Mesenchymal stem cell (in vitro differentiated cells and primary cell): ENCODE data around the gene PHF13.

Experiments
- DNase-seq: peaks from one replicate; pipeline ENCODE4 v3.0.0-alpha.2; 2013
- H2AFZ ChIP-seq: one replicate; pipeline ENCODE4 v1.6.1; 2013; ENCODE audit warnings: low read depth, mild to moderate bottlenecking, control low read depth, inconsistent platforms, low read length, moderate library complexity
- H2AK5ac ChIP-seq: 2 replicates; pipeline ENCODE4 v1.6.1; 2013; ENCODE audit warnings: low read length, moderate library complexity, mild to moderate bottlenecking, inconsistent platforms; ENCODE audit not compliant: severe bottlenecking
- H2BK120ac ChIP-seq: one replicate; pipeline ENCODE4 v1.6.1; 2013; ENCODE audit warnings: low read depth, mild to moderate bottlenecking, inconsistent platforms, low read length, moderate library complexity
- H2BK12ac ChIP-seq, 2 experiments: one replicate each; pipeline ENCODE4 v1.6.1; 2013; ENCODE audit warnings: inconsistent platforms in 2 of 2, low read length in 2 of 2, mild to moderate bottlenecking in 2 of 2, moderate library complexity in 2 of 2, control low read depth in 1 of 2
- H2BK15ac ChIP-seq: one replicate; pipeline ENCODE4 v1.6.1; 2013; ENCODE audit warnings: mild to moderate bottlenecking, low read depth, inconsistent platforms; ENCODE audit not compliant: poor library complexity, severe bottlenecking
- H2BK5ac ChIP-seq: 2 replicates; pipeline ENCODE4 v1.6.1; 2013; ENCODE audit warnings: low read depth, mild to moderate bottlenecking, low read length, control low read depth, inconsistent platforms; ENCODE audit not compliant: poor library complexity, severe bottlenecking
- H3K14ac ChIP-seq, 2 experiments: one replicate each; pipeline ENCODE4 v1.6.1; 2013; ENCODE audit warnings: inconsistent platforms in 2 of 2, low read length in 2 of 2, control low read depth in 1 of 2, mild to moderate bottlenecking in 1 of 2, moderate library complexity in 1 of 2
- H3K18ac ChIP-seq, 2 experiments: one replicate each; pipeline ENCODE4 v1.6.1; 2013; ENCODE audit warnings: inconsistent platforms in 2 of 2, low read length in 2 of 2, control low read depth in 1 of 2, low read depth in 1 of 2, mild to moderate bottlenecking in 1 of 2
- H3K23ac ChIP-seq, 2 experiments: one replicate each; pipeline ENCODE4 v1.6.1; 2013; ENCODE audit warnings: inconsistent platforms in 2 of 2, low read length in 2 of 2, mild to moderate bottlenecking in 2 of 2, moderate library complexity in 2 of 2, control low read depth in 1 of 2
- H3K27ac ChIP-seq: 2 replicates; pipeline ENCODE4 v1.5.1; 2013; ENCODE audit warnings: mild to moderate bottlenecking, moderate library complexity, low read length, control low read depth, inconsistent platforms; ENCODE audit not compliant: poor library complexity, severe bottlenecking
- H3K27me3 ChIP-seq, 2 experiments: 2 replicates each; pipeline versions ENCODE4 v1.6.1 to v1.7.0; 2013; ENCODE audit warnings: low read length in 2 of 2, mild to moderate bottlenecking in 2 of 2, moderate library complexity in 2 of 2, control low read depth in 1 of 2, inconsistent platforms in 1 of 2; ENCODE audit not compliant: control insufficient read depth in 1 of 2, insufficient read depth in 1 of 2
- H3K36me3 ChIP-seq, 2 experiments: 2 replicates each; pipeline versions ENCODE4 v1.6.1 to v1.7.0; 2013; ENCODE audit warnings: low read length in 2 of 2, control low read depth in 1 of 2, inconsistent platforms in 1 of 2, low read depth in 1 of 2, mild to moderate bottlenecking in 1 of 2; ENCODE audit not compliant: insufficient read depth in 2 of 2, control insufficient read depth in 1 of 2
- H3K4ac ChIP-seq, 2 experiments: one replicate each; pipeline ENCODE4 v1.6.1; 2013; ENCODE audit warnings: inconsistent platforms in 2 of 2, low read length in 2 of 2, mild to moderate bottlenecking in 2 of 2, moderate library complexity in 2 of 2, control low read depth in 1 of 2, low read depth in 1 of 2
- H3K4me1 ChIP-seq: 2 replicates; pipeline ENCODE4 v1.6.1; 2013; ENCODE audit warnings: low read depth, low read length, control low read depth; ENCODE audit not compliant: control insufficient read depth, insufficient read depth
- H3K4me2 ChIP-seq: 2 replicates; pipeline ENCODE4 v1.6.1; 2013; ENCODE audit warnings: low read length, mild to moderate bottlenecking, inconsistent platforms; ENCODE audit not compliant: poor library complexity, severe bottlenecking
- H3K4me3 ChIP-seq, 2 experiments: 2 replicates each; pipeline versions ENCODE4 v1.5.1 to v1.7.0; 2013; ENCODE audit warnings: low read length in 2 of 2, mild to moderate bottlenecking in 2 of 2, control low read depth in 1 of 2, low read depth in 1 of 2; ENCODE audit not compliant: insufficient read depth in 1 of 2
- H3K79me1 ChIP-seq: replicated peaks from 2 replicates; pipeline ENCODE4 v1.6.1; 2013; ENCODE audit warnings: mild to moderate bottlenecking, control low read depth, low read length, inconsistent platforms; ENCODE audit not compliant: poor library complexity, severe bottlenecking
- H3K9ac ChIP-seq: 2 replicates; pipeline ENCODE4 v1.7.0; 2013; ENCODE audit warnings: mild to moderate bottlenecking, low read length, moderate library complexity
- H3K9me3 ChIP-seq: 2 replicates; pipeline ENCODE4 v1.7.0; 2013; ENCODE audit warnings: mild to moderate bottlenecking, low read length; ENCODE audit not compliant: control insufficient read depth
- H4K8ac ChIP-seq: one replicate; pipeline ENCODE4 v1.6.1; 2013; ENCODE audit warnings: inconsistent platforms, mild to moderate bottlenecking, low read length, moderate library complexity
- H4K91ac ChIP-seq: one replicate; pipeline ENCODE4 v1.6.1; 2013; ENCODE audit warnings: mild to moderate bottlenecking, low read length, inconsistent platforms
- WGBS: methylation state at CpG from one replicate; pipeline ENCODE4 v1.1.7; 2013; ENCODE audit warnings: mixed read lengths; 5-methylcytosine and 5-hydroxymethylcytosine counted together

The PHF13 gene

DNA sequence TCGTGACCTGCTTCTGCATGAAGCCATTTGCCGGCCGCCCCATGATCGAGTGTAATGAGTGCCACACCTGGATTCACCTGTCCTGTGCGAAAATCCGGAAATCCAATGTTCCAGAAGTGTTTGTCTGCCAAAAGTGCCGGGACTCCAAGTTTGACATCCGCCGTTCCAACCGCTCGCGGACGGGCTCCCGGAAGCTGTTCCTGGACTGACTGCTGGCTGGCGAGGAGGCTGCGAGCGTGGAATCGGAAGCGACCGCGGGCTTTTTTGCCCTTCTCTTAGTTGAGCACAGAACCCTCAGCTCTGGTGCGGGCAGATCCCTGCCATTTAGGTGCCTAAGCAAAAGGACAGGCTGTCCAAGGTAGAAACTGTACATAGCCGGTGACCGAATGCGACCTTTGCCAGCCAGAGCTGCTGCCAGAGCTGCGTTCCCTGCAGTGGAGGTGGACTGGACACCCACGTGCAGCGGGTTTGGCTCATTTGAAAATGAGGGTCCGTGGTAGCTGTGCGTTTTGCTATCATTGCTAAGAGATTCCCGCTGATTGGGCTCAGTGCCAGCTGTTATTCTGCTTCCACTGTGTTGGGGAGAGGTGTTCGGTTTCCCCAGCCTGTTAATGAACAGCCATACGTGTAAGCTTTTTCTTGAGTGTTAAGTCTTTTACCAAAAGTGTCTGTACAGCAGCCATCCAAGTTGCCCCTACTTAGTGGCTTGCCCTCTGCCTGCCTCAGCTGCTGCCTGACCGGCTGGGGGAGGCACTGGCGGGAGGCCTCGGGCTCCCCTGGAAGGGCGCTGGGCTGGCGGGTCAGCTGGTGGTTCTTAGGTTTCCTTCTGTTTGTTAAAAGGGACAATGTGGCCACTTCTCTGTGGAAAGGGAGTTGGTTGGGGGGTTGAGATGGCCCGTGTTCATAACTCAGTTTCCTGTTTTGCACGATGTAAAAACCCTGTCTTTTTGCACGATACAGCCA is 8.2 kb downstream of the PHF13 start:
- Histone ChIP-seq H3K79me1 (peaks cover 28% of the 10 kb centered on the region), H3K9me3 (no peaks in the 10 kb centered on the region), H2BK15ac (no peak overlapping the region), H3K23ac (no peak overlapping the region), H2BK12ac (no peak overlapping the region), H3K4me2 (no peak overlapping the region), H2AFZ (no peak overlapping the region), H3K36me3 (peaks cover 58 to 61% of the 10 kb centered on the region in 2 experiments), H3K27me3 (no peaks in the 10 kb centered on the region), H3K9ac (no peak overlapping the region), H2BK120ac (no peak overlapping the region), H3K18ac (no peak overlapping the region), H3K27ac (no peak overlapping the region), H3K14ac (no peak overlapping the region), H2BK5ac (no peak overlapping the region), H2AK5ac (no peak overlapping the region), H4K8ac (no peak overlapping the region), H4K91ac (no peak overlapping the region), H3K4me3 (no peak overlapping the region), H3K4ac (no peak overlapping the region), H3K4me1 (peaks cover 17% of the 10 kb centered on the region)
- 95% methylated on average over 41 of the region's 41 CpGs for WGBS
- DNase-seq = no peak

- Histone ChIP-seq H3K23ac (no peak overlapping the region), H3K9me3 (no peaks in the 10 kb centered on the region), H3K4ac (no peak overlapping the region), H2AFZ (no peak overlapping the region), H3K18ac (no peak overlapping the region), H2BK5ac (no peak overlapping the region), H2BK120ac (no peak overlapping the region), H3K27me3 (no peaks in the 10 kb centered on the region), H3K36me3 (peaks cover 63 to 67% of the 10 kb centered on the region in 2 experiments), H3K9ac (peak overlapping the region; percentile 17), H3K4me2 (no peak overlapping the region), H3K27ac (no peak overlapping the region), H3K79me1 (peaks cover 35% of the 10 kb centered on the region), H2BK12ac (no peak overlapping the region), H2BK15ac (no peak overlapping the region), H4K8ac (no peak overlapping the region), H4K91ac (no peak overlapping the region), H2AK5ac (peak overlapping the region; percentile 9), H3K4me1 (peaks cover 16% of the 10 kb centered on the region), H3K14ac (no peak overlapping the region), H3K4me3 (no peak overlapping the region)
- 98% methylated on average over 9 of the region's 10 CpGs for WGBS
- DNase-seq = no peak
Observed at GRCh38 chr1:6622396-6623152, 9.0 kb downstream of the PHF13 start.

GRCh38 chr1:6623269-6623965 is 9.9 kb downstream of the PHF13 start:
- no peak overlapping the region for H4K8ac ChIP-seq
- DNase-seq = no peak

More at GRCh38 chr1:6623269-6623965, 9.9 kb downstream of the PHF13 start:
- Histone ChIP-seq H3K36me3 (peaks cover 64 to 68% of the 10 kb centered on the region in 2 experiments), H2BK12ac (no peak overlapping the region), H2BK5ac (no peak overlapping the region), H3K27me3 (no peaks in the 10 kb centered on the region), H3K4me2 (no peak overlapping the region), H4K91ac (no peak overlapping the region), H3K4ac (no peak overlapping the region), H3K79me1 (peaks cover 39% of the 10 kb centered on the region), H3K18ac (no peak overlapping the region), H3K4me1 (peaks cover 16% of the 10 kb centered on the region), H3K4me3 (no peak overlapping the region), H2BK15ac (no peak overlapping the region), H3K9me3 (no peaks in the 10 kb centered on the region), H3K9ac (peak overlapping the region; percentile 17), H2BK120ac (no peak overlapping the region), H3K27ac (no peak overlapping the region), H2AK5ac (no peak overlapping the region), H2AFZ (no peak overlapping the region), H3K14ac (no peak overlapping the region), H3K23ac (no peak overlapping the region)
- WGBS = 89% methylated on average over 14 of the region's 14 CpGs
